Anterior cingulate cortex (tissue), 58 donors: ENCODE data around the gene PALLD.
A peak's percentile ranks its signal among the peaks of the same experiment; 100 is the strongest.

ENCODE experiments used
- DNase-seq, 58 donors: peaks; one replicate each; lab custom pipeline; 2025; lab: John Stamatoyannopoulos, UW

PALLD gene

GRCh38 chr4:168773388-168774195 is 276.7 kb downstream of the PALLD start:
- DNase-seq, result no peak

GRCh38 chr4:168776382-168776781 is 279.5 kb downstream of the PALLD start:
- DNase-seq, result no peak

- DNase-seq, result no peak
These were observed 280.6 kb downstream of the PALLD start for GRCh38 chr4:168777277-168777965.

GRCh38 chr4:168781341-168781740 is 284.5 kb downstream of the PALLD start:
- no peak for DNase-seq

- DNase-seq, result no peak
These were observed 285.1 kb downstream of the PALLD start for GRCh38 chr4:168781926-168782325.

GRCh38 chr4:168782439-168782838 is 285.6 kb downstream of the PALLD start:
- DNase-seq, result no peak

- peak in 2 of 58 donors; percentile 4 to 13 for DNase-seq
These were observed 288.1 kb downstream of the PALLD start for GRCh38 chr4:168784786-168785461.

- no peak for DNase-seq
These were observed 290.5 kb downstream of the PALLD start for GRCh38 chr4:168787334-168787733.

- no peak for DNase-seq
These were observed 291.1 kb downstream of the PALLD start for GRCh38 chr4:168787801-168788595.

- DNase-seq, result no peak
These were observed 294.0 kb downstream of the PALLD start for GRCh38 chr4:168790898-168791297.

- DNase-seq, result no peak
These were observed 294.5 kb downstream of the PALLD start for GRCh38 chr4:168791376-168791775.

- DNase-seq, result no peak
These were observed 296.7 kb downstream of the PALLD start for GRCh38 chr4:168793542-168793941.

- no peak for DNase-seq
These were observed 297.3 kb downstream of the PALLD start for GRCh38 chr4:168794092-168794707.

- no peak for DNase-seq
These were observed 298.0 kb downstream of the PALLD start for GRCh38 chr4:168794881-168795280.

- DNase-seq, result no peak
These were observed 298.5 kb downstream of the PALLD start for GRCh38 chr4:168795346-168795745.

GRCh38 chr4:168796362-168797106 is 299.7 kb downstream of the PALLD start:
- no peak for DNase-seq

- no peak for DNase-seq
These were observed 300.3 kb downstream of the PALLD start for GRCh38 chr4:168797194-168797593.

- DNase-seq, result no peak
These were observed 301.0 kb downstream of the PALLD start for GRCh38 chr4:168797738-168798375.

GRCh38 chr4:168800926-168801325 is 304.1 kb downstream of the PALLD start:
- DNase-seq, result no peak
